NCI-H446 treated with DMSO at 0.1 percent for 48 hours (cell line): ENCODE results near the gene P2RY6.
A peak's percentile ranks its signal among the peaks of the same experiment; 100 is the strongest.
"Not testable (repeated sequence)": the region's sequence is repeated elsewhere in the genome, so short reads cannot be mapped to it uniquely, and the experiment has no call there.

ENCODE experiments used
- DNase-seq: peaks from one replicate; lab custom pipeline; 2025; lab: John Stamatoyannopoulos, UW

The P2RY6 gene, protein sequence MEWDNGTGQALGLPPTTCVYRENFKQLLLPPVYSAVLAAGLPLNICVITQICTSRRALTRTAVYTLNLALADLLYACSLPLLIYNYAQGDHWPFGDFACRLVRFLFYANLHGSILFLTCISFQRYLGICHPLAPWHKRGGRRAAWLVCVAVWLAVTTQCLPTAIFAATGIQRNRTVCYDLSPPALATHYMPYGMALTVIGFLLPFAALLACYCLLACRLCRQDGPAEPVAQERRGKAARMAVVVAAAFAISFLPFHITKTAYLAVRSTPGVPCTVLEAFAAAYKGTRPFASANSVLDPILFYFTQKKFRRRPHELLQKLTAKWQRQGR

DNA sequence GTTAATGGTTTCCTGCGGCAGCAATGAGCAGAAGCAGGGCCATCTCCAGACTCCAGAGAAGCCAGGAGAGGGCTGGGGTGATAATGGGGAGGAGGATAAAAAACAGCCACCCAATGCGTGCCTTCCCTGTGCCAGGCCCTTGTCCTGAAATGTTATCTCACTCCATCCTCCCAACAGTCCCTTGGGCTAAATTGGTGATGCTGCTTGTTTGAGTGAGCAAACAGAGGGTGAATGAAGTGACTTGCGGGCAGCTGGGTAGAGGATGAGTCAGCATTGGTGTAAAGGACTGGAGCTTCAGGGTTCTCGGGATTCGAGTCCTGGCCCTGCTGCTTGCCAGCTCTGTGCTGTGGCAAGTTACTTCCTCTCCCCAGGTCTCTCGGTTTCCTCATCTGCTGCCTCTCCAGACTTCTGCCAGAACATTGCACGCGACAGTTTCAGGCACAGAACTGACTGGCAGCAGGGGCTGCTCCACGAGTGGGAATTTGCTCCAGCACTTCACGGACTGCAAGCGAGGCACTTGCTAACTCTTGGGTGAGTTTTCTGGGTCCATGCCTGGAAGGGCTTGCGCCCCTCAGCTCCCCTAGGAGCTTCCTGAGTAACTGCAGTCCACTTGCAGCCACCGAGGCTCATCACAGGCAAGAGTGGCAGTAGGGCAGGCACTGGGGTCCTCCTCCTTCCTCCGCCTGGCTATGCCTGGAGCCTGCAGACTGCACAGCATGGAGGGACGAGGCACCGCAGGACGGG is at the start of gene P2RY6:
Gene P2RY6 (plus strand): TSS at position 403 of the 744 bp plus-strand sequence. CDS start 24,181 bp downstream, outside the sequence.
- DNase-seq = peak; percentile 9

DNA sequence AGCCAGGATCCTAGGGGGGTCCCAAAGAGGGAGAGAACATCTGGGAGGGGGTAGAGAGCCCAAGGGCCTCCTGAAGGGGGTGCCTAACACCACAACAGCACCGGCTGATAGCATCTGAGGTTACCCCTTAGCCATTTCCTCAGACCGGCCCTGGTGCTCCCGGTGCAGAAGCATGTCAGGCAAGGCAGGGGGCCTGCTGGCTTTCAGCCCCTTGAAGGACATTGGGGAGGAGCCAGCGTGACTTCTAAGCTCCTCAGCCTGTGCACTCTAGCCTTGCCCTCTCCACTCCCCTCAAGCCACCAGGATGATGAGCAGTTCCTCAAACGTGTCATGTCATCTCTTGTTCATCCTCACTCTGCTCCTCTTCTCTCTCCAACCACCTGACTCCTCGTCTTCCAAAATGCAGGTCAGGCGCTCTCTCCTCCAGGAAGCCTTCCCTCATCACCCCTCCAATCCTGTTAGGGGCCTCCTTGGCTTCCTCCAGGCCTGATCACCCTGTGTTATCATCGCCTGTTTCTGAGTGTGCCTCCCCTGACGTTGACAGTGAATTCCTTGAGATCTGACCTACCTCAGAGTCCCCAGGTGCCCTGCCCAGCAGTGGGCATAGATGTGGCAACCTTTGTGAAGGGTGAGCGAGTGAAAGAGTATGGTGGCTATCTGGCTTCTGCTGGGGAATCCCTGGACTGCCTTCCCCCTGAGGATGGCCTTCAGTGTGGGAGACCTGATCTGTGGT is 48.0 kb upstream of the P2RY6 start:
- no peak for DNase-seq

DNA sequence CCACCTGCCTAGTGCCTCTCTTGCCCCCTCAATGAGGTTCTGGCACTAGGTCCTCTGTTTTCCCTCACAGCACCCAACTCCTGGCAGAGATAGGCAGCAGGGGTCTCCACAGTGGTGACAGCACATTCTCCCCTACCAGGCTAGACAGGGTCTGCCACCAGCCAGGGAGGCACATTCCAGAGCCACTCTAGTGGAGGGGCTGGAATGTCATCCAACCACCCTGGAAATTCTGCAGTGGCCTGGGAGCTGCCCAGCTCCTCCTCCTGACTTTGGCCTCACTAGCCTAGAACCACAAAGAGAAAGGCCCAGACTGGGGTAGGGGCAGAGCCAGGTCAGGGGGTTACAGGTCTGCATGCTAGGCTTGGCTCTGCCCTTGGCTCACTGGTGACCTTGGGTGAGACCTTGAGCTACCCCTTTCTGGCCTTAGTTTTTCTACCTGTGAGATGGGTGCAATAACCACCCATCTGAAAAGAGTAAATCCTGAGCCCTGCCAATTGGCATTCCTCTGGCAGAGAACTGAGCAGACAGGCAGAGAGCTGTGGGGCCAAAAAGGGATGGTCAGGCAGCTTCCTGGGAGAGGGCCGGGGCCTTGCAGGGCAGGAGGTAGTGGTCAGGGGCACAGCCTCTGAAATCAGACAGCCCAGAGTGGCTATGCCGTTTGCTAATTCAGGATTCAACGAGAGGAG is 47.0 kb upstream of the P2RY6 start:
- no peak for DNase-seq

DNA sequence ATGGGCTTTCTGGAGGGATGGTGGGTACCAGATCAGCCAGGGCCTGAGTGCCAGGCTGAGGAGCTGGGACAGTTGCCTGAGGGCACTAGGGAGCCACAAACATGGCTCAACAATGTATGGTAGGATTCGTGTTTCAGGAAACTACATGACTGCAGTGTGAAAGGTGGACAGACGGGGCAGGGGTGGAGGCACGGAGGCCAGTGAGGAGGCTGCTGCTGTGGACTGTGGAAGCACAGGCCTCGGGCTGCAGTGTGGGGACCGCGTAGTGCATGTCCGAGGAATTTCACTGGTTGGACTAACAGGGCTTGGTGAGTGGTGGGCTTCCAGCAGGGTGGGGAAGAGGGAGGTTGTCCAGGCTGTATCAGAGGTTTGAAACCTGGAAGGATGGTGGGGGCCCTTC is 46.3 kb upstream of the P2RY6 start:
- DNase-seq = no peak

DNA sequence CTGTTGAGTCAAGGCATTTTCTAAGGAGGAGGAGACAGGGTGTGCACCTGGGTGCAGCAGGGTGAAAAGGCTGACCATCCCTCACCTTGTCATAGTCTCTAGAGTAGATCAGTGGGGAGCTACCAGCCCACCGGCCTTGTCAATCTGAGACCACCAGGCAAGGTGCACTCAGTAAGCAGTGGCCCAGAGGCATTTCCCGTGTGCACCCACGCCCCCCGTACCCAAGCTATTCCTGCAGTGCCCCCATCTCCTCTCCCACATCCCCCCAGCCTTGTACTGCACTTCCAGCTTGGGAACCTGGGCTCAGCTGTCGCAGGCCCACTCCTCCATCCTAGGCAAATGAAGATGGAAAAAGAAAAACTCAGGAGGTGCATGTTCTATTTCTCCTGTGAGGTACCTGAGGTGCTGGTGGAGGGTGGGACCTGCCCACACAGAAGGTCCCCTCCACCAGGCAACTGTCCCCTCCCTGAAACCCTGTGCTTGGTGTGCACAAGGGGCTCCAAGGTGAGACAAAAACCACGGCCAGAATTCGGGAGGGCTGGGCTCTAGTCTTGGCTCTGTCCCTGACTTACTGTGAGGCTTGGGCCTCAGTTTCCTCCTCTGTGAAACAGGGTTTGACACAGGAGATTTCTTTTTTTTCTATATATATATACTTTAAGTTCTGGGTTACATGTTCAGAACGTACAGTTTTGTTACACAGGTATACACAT is 45.7 kb upstream of the P2RY6 start:
- no peak for DNase-seq

DNA sequence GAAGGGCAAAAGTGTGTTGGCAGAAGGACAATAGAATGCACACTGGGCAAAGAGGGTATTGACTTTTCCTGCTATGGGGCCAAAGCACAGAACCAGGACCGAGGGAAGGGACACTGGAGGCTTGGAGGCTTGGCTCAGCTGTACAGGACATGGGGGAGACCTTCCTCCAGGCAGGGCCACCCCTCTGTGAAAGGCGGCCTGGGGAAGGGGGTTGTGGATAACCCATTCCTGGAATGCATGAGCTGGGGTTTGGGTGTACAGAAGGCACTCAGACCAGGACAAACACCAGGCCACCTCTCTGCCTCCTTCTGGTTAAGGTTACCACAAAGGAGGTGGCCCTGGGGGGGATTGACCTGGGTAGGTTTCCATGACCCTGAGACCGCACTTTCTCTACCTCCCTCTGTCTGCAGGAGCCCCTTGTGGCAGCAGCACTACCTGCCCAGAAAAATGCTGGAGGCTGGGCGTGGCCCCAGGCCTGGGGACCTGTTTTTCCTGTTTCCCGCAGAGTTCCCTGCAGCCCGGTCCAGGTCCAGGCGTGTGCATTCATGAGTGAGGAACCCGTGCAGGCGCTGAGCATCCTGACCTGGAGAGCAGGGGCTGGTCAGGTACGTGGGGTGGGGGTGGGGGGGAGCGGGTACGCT is 44.4 kb upstream of the P2RY6 start:
- no peak for DNase-seq

DNA sequence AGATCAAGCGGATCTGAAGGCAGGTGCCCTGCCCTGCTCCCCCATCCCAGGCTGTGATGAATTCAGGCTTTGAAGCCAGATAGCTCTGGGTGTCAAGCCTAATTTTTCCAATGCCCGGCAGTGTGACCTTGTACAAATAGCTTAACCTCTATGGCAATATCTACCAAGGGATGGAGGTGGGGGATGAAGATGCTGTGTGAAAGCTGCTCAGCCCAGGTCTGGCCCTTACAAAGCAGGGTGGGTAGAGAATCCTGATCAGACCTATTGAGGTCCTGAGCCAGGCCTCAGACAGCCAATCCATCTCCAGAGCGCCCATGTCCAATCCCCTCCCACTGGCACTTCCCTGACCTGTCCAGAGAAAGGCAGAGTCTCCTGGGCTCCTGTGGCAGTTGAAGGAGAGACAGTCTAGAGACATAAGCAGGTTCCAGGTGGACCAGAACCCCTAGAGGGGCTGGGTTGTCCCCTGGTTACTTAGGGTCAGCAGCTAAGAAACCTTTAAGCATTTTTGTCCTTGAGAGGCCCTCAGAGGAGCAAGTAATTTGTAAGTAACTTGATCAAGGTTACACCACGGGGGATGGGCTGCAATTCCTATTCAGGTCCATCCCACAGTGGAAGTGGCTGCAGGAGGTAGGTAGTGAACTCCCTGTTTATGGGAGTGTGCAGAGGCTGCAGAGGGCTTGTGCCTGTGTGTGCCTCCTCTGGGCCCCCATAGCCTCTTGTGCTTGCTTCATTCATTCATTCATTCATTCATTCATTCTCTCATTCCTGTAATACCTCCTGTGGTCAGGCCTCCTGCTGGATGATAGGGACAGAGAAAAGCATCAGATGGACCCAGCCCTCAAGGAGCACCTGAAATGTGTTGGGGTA is 43.6 kb upstream of the P2RY6 start:
- no peak for DNase-seq

DNA sequence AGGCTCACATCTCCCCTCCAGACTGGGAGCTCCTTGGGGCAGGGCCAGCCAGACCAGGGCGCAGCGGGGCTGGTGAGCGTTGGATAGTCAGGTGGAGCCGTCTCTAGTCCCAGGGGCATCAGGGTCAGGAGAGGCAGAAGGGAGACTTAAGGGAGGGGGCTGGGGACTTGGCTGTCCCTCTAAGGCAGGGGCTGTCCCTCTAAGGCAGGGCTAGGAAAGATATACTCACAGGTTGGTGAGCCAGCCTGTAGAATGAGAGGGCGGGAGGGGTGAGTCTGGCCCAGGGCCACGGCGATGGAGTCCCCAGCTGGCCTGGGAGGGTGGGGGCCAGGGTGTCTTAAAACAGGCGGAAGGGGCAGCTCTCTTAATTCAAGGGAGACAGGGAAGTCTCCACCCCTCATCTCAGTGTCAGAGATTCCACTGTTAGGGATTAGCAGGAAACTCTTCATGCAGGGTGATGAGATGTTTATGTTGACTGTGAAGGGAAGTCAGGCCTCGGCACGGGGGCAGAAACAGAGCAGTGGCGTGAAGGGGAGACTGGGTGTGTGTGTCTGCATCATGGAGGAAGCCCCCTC is 42.7 kb upstream of the P2RY6 start:
- no peak for DNase-seq

DNA sequence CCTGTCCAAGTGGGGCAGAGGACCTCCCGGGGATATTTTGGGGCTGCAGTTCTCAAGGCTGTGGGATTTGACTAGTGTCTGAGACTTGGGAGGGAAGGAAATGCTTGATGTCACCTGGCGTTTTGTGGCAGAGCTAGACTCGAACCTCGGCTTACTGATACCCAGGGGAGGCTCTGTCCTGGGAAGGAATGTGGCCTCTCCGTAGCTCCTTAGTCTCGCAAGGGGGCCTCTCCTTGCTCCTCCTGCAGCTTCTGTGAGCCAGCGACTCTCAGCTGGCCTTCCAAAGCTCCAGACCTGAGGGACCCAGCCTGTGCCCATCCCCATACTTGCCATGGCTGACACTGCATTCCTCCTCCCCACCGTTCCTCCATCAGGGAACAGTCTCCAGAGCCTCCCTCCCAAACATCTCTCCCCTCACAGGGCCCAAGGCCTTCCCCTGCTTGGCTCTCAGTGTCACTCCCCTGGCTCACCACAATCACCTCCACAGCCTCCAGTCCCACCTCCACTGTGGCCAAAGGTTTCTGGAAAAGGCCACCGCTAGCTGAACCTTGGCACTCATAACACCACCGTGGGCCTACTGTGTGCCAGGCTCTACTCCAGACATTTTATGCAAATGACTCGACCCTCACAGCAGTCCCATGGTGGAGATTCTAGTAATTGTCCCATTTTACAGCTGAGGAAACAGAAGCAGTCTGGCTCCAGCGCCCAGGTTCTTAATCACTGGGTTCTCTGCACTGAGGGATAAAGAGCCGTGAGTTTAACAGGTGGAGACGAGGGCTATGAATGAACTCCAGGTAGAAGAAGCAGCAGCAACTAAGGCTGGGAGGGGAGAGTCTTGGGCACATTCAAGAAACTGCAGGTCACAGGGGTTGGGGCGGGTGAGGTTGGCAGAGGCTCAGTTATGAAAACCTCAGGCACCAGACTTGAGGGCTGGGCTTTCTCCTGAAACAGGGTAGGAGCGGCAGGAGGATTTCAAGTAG is 42.0 kb upstream of the P2RY6 start:
- DNase-seq = no peak

DNA sequence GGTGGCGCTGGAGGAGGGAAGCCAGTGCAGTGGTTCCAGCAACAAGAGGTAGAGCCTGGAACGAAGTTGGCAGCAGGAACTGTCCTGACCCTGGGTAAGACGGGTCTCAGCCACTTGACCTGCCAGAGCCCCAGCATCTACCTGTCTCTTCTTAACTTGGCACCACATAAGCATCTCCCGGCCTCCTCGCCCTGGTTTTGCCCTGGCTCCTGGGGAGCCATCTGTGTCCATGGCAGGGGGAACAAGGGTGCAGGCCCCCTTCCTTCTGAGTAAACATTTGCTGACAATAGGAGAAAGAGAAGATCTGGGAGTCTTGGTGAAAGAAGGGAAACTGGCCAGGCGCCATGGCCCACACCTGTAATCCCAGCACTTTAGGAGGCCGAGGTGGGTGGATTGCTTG is 41.2 kb upstream of the P2RY6 start:
- DNase-seq = no peak

DNA sequence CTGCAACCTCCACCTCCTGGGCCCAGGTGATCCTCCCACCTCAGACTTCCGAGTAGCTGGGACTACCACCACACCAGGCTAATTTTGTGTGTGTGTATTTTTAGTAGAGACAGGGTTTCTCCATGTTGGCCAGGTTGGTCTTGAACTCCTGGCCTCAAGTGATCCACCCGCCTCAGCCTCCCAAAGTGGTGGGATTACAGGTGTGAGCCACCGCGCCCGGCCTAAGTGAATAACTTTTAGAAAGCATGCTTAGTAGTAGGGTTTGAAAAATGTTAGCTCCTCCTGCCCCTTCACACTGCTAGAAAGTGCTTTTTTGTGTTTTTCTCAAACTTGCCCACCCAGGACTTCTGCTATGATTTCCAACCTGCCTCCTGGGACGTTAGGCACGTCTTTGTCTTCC is 39.7 kb upstream of the P2RY6 start:
- not testable (repeated sequence) for DNase-seq

DNA sequence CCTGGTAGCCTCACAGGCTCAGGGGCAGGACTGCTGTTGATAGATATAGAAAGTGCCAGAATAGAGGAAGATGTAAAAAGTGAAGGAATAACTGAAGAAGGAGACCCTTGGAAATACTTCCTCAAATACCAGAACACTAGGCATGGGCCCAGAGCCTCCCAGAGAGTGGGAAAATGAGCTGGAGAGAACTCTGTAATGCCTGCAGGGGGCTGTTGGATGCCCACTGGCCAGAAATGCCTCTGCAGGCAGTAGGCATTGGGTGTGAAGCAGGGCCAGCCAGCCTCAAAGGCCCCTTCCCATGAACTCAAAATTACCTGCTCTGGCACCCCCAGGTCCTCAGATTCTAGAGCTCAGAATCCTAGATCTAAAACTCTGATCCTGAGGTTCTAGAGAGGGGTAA is 38.9 kb upstream of the P2RY6 start:
- DNase-seq = no peak

DNA sequence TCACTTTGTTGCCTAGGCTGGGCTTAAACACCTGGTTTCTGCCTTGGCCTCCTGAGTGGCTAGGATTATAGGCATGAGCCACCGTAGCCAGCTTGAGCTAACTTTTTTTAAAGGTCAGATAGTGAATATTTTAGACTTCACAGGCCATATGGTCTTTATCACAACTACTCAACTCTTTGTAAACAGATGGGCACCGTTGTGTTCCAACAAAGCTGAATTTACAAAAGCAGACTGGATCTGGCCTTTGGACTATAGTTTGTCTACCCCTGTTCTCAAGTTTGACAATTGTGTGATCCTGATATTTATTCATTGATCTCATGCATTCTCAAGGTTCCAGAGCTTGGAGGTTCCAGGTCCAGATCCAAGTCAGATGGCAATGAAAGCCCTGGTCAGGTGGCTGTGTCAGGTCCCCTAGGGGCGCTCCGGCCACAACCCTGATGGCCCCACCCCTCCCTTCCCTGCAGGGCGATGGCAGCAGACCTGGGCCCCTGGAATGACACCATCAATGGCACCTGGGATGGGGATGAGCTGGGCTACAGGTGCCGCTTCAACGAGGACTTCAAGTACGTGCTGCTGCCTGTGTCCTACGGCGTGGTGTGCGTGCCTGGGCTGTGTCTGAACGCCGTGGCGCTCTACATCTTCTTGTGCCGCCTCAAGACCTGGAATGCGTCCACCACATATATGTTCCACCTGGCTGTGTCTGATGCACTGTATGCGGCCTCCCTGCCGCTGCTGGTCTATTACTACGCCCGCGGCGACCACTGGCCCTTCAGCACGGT is 38.3 kb upstream of the P2RY6 start:
- DNase-seq = no peak

DNA sequence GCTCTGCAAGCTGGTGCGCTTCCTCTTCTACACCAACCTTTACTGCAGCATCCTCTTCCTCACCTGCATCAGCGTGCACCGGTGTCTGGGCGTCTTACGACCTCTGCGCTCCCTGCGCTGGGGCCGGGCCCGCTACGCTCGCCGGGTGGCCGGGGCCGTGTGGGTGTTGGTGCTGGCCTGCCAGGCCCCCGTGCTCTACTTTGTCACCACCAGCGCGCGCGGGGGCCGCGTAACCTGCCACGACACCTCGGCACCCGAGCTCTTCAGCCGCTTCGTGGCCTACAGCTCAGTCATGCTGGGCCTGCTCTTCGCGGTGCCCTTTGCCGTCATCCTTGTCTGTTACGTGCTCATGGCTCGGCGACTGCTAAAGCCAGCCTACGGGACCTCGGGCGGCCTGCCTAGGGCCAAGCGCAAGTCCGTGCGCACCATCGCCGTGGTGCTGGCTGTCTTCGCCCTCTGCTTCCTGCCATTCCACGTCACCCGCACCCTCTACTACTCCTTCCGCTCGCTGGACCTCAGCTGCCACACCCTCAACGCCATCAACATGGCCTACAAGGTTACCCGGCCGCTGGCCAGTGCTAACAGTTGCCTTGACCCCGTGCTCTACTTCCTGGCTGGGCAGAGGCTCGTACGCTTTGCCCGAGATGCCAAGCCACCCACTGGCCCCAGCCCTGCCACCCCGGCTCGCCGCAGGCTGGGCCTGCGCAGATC is 37.5 kb upstream of the P2RY6 start:
- no peak for DNase-seq

DNA sequence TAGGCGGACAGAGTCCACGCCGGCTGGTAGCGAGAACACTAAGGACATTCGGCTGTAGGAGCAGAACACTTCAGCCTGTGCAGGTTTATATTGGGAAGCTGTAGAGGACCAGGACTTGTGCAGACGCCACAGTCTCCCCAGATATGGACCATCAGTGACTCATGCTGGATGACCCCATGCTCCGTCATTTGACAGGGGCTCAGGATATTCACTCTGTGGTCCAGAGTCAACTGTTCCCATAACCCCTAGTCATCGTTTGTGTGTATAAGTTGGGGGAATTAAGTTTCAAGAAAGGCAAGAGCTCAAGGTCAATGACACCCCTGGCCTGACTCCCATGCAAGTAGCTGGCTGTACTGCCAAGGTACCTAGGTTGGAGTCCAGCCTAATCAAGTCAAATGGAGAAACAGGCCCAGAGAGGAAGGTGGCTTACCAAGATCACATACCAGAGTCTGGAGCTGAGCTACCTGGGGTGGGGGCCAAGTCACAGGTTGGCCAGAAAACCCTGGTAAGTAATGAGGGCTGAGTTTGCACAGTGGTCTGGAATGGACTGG is 36.8 kb upstream of the P2RY6 start:
- no peak for DNase-seq

DNA sequence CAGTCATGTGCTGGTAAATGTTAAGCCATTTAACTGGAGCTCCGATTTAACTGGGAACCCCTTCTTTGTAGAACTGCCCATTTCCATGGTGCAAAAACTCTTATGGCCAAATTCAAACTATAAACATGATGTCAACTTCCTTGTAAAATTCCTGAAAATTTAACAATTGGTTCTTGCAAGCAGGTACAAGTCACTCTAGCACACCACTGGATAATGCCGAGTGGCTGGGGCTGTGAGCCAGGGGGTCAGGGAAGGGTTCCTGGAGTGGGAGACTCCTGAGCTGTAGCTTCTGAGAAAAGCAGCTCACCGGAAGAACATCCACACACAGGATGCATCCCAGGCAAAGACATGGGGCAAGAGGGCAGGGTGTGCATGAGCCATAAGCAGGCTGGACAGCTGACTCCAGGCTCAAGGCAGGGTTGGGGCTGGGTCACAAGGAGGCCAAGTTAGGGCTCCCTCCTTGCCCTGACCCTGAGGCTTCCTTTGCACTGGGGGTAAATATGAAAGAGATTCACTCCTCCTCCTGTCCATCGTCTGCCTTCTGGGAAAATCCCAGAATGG is 35.9 kb upstream of the P2RY6 start:
- no peak for DNase-seq

DNA sequence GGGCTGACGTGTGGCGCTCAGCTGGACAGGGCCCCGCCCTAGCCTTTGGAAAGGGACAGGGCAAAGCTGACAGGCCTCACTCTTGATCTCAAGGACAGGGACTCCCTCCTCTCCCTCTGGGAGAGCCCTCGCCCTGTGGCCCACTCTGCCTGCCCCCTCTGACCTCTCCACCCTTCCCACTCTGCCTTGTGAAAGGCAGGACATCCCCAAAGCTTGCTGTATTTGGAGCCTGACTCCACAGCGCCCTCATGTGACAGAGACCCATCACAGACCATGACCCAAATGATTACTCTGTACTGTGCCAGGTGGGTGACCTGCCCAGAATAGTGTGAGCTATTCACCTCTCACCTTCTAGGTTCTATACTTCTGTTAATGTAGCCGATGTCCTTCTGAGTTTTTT is 35.3 kb upstream of the P2RY6 start:
- DNase-seq = no peak
